Inflammatory macrophage (primary cell): Measurements from ENCODE around the gene TMOD1.
"Not testable (repeated sequence)": the region's sequence is repeated elsewhere in the genome, so short reads cannot be mapped to it uniquely, and the experiment has no call there.

Experiments used
- DNase-seq, 2 donors: peaks; one replicate each; pipeline ENCODE4 v3.0.0-alpha.2; 2020 to 2022

Gene TMOD1

DNA sequence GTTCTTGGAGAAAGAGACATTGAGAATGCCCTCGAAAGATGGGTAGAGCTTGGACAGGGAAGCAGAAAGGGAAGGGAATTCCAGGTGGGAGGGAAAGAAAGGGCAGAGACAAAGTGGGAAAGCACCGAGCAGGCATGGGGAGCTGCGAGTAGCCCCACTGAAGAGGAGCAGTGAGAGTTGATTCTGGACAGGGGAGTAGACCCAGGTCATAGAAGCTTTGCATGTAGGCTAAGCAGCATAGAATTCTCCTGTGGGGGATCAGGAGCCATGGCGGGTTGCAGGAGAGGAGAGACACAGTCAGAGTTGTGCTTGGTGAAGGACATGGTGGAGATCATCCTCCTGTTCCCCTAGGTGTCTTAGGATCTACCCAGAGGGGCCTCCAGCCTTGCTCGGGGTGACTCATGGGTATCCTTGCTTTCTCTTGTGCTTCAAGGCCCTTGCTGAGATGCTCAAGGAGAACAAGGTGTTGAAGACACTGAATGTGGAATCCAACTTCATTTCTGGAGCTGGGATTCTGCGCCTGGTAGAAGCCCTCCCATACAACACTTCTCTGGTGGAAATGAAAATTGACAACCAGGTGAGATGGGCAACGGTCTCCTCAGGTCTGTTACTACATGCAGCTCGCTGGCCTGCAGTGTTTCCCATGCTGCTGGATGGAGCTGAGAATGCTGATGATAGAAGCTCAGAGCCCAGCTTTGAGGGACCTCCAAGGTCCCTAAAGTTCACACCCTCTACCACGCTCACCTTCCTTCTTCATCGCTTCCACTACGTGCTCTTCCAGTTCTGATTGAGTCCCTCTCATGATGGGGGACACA is 67.2 kb downstream of the TMOD1 start:
- no peak for DNase-seq

DNA sequence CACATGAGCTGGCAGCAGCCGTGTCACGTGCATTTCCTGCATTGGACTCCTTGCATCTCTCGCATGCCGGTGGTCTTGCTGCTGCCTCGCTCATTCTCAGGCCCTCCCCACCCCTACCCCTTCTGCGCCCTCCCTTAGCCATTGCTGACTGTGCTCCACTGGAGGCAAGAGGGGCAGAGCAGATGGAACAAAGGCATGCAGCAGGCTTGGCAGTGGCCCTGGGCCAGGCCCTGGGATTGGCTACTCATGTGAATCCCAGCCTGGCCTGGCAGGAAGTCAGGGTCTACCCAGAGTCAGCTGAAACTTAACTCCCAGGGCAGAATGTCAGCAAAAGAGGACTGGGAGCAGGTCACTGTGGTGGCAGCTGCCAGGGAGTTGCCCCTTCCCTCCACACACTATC is 69.4 kb downstream of the TMOD1 start:
- DNase-seq = no peak

DNA sequence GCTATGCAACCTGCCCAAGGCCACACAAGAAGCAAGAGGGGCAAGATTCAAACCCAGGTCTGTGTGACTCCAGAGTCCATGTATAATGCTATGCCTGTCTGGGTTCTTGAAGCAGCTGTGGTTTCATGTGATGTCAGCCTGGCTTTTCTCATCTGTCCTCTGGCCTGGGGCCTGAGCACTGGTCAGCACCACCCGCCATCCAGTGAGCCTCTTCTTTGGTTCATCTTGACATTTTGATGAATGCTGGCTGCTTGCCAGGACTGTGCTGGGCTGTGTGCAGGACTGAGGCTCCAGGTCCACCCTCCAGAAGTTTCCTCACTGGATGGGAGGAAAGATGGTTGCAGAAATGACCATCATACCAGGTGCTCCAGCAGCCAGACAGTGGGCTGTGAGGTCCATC is 70.2 kb downstream of the TMOD1 start:
- DNase-seq = no peak

DNA sequence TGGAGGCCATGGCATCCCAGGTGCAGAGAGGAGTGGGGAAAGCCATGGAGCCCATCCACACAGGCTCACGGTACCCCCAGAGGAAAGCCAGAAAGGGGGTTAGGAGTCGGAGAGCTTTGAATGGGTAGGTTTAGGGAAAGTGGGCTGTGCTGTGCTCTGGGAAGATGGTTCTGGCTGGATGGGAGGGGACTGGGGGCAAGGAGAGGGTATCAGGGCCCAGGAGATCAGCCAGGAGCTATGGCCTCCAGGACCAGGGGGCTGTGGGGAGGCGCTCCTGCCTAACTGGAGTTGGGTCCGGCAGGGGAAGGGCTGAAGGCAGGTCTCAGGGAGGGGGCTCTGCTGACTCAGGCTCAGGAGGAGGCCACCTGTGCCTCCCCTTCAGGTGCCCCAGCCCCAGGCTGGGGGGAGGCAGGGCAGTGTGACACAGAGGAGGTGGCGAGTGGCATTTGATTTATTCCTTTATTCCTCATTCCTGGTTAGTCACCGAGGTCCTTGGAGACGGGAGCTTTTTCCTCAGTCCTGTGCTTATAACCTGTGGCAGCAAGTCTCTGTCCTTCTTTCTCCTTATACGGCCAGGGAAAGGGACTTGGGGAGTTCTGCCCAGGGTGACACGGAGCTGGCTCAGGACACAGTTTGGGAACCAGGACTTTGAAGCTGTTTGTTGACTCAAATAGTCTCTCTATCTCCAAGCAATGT is 70.9 kb downstream of the TMOD1 start:
- DNase-seq = no peak

DNA sequence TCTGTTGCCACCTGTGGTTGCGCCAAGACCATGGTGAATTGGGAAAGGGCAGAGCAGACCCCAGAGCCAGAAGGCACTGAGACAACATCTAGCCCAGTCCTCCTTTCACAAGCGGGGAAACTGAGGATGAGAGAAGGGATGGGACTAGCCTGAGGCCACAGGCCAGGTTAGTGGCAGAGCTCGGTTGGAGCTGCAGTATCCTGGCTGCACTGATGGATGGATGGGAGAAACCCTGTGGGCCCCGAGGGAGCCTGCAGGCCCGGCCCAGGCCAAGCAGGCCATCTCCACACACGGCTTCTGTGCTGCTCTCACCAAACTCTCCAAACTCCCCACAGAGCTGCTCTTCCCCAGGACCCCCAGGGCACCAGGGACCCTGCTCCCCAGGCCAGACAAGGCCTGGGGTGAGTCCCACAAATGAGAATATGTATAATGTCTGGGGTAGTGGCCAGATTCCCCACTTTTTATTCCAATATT is 71.5 kb downstream of the TMOD1 start:
- no peak for DNase-seq

DNA sequence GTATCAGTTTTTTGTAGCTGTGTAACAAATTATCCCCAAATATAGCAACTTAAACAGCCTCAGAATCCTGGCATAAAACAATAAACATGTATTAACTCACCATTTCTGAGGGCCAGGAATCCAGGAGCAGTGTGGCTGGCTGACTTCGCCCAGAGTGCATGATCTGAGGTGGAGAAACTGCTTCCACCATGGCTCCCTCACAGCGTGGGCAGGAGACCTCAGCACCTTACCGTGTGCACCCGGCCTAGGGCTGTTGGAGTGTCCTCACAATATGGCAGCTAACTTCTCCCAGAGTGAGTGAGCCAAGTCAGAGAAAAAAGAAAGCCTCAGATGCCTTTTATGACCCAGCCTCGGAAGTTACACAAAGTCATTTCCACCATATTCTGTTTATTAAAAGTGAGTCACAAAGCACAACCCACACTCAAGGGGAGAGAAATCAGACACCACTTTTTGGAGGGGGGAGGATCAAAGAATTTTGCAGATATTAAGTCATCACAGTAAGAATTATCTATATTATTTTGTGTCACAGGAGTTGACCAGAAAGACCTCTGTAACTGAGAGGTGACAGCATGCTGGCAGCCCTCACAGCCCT is 72.1 kb downstream of the TMOD1 start:
- no peak for DNase-seq

DNA sequence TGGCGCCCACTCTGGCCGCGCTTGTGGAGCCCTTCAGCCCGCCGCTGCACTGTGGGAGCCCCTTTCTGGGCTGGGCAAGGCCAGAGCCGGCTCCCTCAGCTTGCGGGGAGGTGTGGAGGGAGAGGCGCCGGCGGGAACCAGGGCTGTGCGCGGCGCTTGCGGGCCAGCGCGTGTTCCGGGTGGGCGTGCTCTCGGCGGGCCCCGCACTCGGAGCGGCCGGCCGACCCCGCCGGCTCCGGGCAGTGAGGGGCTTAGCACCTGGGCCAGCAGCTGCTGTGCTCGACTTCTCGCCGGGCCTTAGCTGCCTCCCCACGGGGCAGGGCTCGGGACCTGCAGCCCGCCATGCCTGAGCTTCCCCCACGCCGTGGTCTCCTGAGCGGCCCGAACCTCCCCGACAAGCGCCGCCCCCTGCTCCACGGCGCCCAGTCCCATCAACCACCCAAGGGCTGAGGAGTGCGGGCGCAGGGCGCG is 72.7 kb downstream of the TMOD1 start:
- DNase-seq = not testable (repeated sequence)

DNA sequence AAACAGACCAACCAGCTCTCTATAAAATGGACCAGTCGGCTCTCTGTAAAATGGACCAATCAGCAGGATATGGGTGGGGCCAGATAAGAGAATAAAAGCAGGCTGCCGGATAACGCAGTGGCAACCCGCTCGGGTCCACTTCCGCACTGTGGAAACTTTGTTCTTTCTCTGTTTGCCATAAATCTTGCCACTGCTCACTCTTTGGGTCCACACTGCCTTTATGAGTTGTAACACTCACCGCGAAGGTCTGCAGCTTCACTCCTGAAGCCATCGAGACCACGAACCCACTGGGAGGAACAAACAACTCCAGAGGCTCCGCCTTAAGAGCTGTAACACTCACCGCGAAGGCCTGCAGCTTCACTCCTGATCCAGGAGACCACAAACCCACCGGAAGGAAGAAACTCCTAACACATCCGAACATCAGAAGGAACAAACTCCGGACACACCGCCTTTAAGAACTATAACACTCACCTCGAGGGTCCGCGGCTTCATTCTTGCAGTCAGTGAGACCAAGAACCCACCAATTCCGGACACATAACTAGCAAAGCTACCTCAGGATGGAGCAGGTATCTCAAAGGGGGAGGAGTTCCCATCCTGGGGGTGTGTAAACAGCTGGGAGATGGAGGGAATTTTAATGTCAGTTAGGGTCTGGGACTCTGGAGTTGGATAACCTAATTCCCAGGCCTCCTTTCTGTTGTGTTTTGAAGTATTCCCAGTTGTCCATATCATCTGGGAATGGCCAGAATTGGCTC is 73.6 kb downstream of the TMOD1 start:
- peak in 1 of 2 donors; percentile 40 for DNase-seq

DNA sequence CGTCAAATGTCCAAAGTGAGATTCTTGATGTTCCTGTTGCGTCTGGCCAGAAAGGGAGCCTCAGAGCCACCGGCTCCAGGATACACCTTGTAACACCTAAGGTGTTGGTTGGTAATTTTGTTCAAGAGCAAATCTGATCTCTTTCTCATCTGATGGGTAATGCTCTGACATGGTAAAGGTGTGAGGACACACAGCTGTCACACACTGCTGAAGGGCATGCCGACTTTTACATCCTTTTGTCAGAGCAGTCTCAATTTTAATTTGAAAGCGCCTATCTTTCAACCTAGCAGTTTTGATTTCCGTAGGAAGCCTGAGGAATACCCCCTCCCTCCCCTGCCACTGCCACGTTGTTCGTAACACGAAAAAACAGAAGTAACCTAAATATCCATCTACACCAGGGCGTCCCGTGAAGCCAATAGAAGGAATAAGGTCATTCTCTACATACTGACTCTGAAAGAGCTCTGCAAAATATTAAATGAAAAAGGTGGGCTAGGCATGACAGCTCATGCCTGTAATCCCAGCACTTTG is 74.3 kb downstream of the TMOD1 start:
- DNase-seq = no peak

DNA sequence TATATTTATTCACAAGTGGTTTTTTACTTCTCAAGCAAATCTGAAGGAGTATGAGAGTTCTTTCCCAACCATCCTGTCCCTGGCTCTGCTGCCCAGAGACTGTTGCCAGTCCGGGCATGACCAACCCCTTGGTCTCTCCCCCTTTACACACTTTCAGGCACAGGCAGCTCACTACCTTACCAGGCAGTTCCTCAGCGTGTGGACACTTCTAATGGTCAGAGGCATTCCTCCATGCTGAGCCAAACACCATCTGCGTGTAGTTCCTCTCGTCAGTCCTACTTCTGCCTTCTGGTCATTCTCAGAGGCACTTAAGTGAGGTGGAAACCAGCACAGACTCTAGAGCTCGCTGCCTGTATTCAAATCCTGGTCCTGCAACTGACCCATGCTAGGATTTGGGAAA is 75.6 kb downstream of the TMOD1 start:
- DNase-seq = peak in 1 of 2 donors; percentile 12

DNA sequence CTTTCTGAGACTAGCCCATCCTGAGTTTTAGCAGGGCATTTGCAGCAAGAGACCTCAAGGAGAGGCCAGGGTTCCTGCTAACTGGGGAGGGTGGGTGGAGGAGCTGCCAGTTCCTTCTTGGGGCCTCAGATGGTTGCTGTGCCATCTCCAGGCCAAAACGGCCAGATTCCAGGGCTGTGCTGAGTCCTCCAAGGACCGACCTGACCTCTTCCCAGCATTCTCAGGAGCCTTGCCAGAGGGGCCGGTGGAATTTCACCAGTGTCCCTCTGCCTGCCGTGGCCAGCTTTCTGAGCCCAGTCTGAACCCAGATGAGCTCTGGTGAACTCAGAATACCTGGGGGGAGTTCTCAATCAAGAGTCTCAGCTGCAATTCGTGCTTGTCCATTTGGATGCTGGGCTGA is 77.4 kb downstream of the TMOD1 start:
- no peak for DNase-seq

DNA sequence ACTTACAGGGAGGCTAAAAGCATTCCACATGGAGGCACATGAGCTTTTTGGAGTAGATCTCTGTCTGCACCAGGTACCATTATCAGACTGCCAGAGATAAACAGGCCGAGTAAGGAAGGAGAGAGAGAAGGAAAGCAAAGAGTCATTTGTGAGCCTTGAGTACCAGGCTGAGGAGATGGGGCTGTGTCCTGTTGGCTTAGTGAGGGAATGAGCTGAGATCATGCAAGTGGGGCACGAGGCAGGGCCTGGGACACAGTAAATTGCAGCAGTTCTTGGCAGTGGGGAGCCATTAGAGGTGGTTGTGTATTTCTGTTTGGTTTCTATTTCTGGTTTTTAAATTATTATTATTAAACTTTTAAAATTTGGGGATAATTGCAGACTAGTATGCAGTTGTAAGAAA is 78.4 kb downstream of the TMOD1 start:
- DNase-seq = no peak

DNA sequence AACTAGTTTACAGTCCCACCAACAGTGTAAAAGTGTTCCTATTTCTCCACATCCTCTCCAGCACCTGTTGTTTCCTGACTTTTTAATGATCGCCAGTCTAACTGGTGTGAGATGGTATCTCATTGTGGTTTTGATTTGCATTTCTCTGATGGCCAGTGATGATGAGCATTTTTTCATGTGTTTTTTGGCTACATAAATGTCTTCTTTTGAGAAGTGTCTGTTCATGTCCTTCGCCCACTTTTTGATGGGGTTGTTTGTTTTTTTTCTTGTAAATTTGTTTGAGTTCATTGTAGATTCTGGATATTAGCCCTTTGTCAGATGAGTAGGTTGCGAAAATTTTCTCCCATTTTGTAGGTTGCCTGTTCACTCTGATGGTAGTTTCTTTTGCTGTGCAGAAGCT is 80.1 kb downstream of the TMOD1 start:
- DNase-seq = not testable (repeated sequence)

DNA sequence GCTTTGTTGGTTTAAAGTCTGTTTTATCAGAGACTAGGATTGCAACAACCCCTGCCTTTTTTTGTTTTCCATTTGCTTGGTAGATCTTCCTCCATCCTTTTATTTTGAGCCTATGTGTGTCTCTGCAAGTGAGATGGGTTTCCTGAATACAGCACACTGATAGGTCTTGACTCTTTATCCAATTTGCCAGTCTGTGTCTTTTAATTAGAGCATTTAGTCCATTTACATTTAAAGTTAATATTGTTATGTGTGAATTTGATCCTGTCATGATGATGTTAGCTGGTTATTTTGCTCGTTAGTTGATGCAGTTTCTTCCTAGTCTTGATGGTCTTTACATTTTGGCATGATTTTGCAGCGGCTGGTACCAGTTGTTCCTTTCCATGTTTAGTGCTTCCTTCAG is 83.3 kb downstream of the TMOD1 start:
- DNase-seq = not testable (repeated sequence)

DNA sequence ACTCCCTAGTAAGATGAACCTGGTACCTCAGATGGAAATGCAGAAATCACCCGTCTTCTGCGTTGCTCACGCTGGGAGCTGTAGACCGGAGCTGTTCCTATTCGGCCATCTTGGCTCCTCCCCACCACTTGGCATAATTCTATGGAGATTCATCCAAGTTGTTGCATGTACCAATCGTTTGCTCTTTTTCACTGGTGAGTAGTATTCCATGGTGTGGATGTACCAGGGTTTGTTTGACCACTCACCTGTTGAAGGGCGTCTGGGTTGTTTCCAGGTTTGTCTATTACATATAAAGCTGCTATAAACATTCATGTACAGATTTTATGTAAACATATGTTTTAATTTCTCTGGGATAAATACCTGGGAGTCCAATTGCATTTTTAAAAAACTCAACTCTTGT is 85.4 kb downstream of the TMOD1 start:
- DNase-seq = not testable (repeated sequence)

DNA sequence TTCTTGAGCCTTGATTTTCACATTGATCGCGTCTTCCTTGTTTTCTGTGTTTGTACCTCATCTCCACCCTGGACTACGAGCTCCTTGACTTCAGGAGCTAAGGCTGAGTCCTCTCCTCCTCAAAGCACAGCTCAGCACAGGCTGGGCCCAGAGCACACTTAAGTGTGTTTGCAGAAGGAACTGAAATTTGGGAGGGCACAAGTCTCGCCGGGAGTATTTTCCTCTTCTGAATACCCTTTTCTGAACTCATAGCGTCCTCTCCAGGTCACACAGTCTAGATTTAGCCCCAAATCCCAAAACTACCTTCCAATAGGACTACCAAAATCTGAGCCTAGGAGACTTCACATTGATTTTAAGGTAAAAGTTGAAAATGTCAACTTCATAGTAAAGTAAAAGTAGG is 90.1 kb downstream of the TMOD1 start:
- peak in 1 of 2 donors; percentile 8 for DNase-seq

DNA sequence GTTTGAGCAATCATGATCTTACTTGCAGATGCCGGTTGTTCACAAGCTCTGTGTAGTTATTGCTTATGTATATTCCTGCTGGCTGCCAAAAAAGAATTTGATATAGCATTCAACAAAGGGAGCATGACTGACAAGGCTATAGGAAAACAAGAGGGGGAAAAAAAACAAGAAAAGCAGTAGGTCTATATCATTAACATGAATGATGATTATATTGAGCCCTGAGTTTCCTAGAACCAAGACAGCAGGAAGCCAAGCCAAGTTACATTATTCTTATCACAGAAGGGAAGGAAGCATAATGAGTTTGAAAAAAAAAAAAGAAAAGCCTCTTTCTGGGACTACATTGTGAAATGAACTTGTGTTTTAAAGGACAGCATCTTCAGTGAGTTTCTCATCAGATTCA is 90.7 kb downstream of the TMOD1 start:
- no peak for DNase-seq

DNA sequence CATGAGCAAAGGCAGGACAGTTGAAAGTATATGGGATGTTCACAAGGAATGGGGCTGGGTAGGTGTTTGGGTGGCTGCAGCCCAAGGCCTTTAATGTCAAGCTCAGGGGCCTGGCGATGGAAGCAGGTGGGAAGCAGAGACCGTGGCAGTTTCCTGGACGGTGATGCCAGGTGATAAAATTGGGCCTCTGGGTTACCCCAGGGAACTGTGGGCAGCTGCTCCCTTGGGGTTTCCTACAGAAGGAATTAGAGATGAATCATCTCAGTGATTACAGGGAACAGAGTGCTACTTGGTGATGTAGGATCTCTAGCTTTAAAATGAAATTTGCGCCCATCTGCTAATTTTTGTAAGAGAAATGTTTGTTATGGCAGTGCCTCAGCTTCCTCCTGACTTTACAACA is 92.5 kb downstream of the TMOD1 start:
- DNase-seq = no peak

DNA sequence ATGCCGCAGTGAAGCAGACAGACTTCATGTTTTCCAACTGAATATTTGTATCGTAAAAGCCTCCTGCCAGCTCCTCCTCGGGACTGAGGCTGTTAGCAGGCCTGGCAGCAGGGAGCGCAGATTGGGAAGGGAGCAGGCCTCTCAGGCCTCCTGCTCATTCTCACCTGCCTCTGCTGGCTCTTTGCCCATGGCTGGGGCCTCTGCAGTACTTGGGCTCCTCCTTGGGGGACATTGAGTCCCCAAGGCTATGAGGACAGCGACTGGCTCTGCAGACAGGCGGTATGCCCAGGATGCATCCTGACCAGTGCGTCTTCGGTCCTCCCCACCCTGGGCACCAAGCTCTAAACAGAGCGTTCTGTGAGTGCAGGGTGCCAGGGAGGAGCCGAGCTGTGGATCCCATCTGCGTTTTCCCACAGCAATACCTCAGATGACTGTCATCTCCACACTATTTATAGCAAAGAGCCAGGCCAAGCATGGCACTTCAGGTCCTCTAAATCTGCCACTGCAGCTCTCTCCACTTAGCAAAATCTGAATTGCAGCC is 93.0 kb downstream of the TMOD1 start:
- DNase-seq = no peak

DNA sequence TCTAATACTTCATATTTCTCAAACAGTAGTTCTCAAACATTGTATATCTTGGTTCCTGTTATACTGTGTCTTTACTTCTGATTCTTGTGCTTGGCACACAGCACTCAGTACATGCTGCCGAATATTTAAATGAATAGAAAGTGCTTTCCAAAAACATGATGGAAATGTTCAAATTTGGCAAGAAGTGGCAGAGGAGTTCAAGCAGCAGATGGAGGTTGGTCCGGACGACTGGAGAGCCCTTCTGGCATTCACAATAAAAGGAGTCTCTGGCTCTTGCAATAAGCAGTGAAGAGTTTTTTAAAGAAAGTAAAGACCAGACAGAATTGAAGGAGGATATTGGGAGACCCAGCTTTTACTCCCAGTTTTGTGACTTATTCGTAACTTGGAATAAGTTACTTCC is 95.4 kb downstream of the TMOD1 start:
- no peak for DNase-seq

DNA sequence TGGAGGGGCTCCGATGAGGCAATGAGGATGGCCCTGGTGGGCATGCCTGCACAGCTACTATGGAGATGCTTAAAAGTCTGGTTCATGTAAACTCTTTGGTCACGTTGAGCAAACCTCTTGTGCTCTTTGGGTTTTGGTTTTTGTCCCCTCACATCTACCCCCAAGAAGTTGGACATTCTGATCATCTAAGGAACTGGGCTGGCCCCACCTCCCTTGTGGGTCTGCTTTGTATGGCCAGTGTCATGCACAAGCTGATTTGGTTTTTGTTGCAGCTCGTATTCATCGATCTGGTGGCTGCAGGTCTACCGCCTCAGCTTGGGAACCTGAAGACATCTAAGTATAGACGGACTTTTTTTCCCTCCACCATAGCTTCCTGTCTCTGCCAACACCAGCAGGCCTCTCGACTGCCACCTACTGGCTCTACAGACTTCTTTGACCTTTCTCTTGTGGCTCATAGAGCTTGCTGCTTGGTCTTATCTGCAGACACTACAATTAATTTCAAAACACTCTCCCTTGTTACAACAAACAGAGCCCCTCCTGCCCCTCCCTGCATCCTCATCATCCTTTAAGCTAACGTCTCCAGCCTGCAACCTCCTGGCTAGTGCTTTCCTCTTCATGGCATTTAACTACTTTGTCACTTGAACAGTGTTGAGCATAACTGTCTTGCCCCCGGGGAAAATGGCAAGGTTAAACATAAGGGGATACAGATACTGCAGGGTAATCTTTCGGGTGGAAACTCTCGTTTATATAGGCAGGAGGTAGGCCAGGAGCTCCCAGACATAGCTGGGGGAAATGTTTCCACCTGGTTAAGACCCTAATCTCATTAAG is 97.2 kb downstream of the TMOD1 start:
- DNase-seq = peak; percentile 70 to 79
